Limb (tissue), 2 donors: ENCODE results near the gene CMTR2.
A peak's percentile ranks its signal among the peaks of the same experiment; 100 is the strongest.
"Not testable (repeated sequence)": the region's sequence is repeated elsewhere in the genome, so short reads cannot be mapped to it uniquely, and the experiment has no call there.

Experiments
- DNase-seq, 2 donors: peaks; one replicate each; pipeline ENCODE4 v3.0.0-alpha.2; 2016; ENCODE audit errors: extremely low spot score in 2 of 2

CMTR2 gene

DNA sequence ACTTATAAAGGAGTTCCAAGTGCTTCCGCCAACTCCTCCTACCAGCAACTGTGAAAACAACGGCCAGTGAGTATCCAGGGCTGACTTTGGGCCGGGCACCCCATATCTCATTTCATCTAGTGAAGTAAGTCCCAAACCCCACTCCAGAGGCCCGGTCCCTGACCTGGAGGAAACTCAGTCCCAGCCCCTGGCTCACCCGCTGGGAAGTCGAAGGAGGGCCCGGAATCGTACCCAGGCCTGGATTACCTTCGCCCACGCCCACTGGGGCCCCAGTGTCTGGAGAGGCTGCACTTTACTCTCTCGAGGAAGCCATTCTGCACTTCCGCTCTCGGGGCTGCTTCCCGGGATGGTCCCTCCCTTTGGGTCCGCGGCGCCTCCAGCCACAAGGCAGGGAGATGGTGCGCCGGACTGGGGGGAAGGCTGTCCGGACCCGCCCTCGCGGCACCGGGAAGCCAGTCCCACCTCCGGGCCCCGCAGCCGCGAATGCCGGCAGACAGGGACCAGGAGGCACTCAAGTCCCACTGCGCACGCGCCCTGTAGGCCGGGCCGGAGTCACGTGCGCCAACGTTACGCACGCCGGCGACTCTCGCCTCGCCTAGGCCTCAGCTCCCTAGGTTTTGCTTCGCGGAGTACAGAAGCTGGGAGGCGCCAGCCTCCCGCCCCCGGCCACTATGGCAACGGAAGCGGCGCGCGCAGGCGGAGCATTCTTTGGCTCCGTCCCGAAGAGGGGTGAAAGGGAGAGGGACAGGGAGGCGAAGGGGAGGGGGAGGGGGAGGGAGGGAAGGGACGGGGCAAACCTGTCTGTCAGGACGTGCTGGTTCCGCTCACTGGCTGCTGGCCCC, at the start of gene CMTR2:
CMTR2 (minus strand) TSS at position 513 of the 842 bp plus-strand sequence. CDS start 3,482 bp downstream, outside the sequence.
- DNase-seq = peak; percentile 96 to 98

- DNase-seq = no peak
Observed at GRCh38 chr16:71338632-71339031, 49.4 kb upstream of the CMTR2 start.

- no peak for DNase-seq
Observed at GRCh38 chr16:71338193-71338592, 49.0 kb upstream of the CMTR2 start.

DNA sequence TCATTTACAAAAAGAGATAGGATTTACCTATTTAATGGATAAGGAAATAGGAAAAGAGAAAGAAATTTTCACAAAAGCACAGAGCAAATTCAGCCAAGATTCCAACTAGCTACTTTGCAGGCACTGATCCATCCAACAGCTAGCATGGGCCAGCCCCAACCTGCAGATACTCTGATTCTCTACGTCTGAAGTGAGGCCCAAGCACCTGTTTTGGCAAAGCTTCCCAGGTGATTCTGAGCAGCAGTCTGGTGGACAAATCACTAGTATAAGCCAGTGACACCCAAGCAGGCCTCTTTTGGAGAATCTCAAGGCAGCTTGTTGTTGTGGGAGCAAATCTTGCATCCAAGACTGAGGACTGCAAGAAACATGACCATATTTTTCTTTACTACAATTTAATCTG, 48.4 kb upstream of the CMTR2 start:
- no peak for DNase-seq

GRCh38 chr16:71328151-71328550, 38.9 kb upstream of the CMTR2 start:
- DNase-seq = no peak

DNA sequence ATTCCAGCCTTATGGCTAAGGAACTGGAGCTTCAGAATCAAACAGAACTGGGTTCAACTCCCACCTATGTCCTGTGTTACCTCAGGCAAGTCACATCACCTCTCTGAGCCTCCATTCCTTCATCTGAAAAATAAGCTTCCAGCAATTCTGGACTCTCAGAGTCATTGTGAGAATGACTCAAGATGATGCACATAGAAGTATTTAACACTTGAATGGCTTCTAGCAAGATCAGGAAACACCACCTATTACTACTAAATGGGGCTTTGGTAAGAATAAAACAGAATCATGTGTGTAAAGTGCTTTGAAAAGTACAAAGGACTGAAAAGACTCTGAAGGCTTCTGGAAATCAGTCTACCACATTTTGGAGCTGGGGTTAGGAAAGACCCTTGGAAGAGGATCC, 38.5 kb upstream of the CMTR2 start:
- DNase-seq = no peak

GRCh38 chr16:71319999-71320398, 30.8 kb upstream of the CMTR2 start:
- DNase-seq = no peak

DNA sequence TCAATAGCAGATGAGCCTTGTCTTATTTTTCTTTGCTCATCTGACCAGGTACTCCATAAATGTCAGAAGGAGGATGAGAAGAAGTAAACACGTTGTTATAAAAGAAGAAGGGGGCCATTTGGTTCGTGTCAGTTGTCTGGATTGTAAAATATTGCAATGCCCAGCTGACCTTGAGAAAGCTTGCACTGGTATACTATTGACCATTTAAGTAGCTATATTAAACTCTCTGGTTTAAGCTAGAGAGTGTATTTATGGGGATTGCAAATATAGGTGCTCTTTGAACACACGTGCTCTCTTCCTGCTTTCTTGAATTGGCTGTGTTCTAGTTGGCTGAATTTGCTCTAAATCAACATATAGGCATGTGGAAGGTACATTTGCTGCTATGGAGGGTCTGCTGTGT, 26.1 kb upstream of the CMTR2 start:
- no peak for DNase-seq

GRCh38 chr16:71313591-71313990, 24.4 kb upstream of the CMTR2 start:
- not testable (repeated sequence) for DNase-seq

DNA sequence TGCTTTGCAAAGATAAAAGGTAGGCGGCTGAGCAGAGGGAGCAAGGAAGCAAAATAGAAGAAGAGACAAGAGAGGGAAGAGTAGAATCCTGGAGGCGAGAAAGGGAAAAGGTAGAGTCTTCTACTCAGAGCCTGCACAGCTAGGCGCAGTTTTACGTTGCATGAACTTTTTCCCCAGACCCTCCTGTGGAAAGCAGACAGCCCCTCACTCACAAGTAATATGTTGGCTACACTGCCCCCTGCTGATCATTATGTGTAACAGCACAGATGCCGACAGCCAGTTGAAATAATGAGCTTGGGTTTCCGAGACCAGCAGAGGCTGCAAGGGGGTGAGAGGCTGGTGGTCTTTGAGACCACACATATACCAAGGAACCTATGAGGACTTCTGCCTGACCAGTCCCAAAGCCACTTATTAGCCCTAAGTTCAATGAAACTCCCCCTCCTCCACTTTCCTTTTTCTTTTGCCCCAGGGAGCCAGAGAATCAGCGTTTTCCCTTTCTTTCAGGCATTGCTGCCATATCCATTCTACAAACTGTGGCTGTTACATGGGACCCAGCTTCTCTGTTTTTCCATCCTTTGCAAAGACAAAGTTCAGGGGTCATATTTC, 22.5 kb upstream of the CMTR2 start:
- DNase-seq = peak; percentile 30 to 55

GRCh38 chr16:71303938-71304337, 14.7 kb upstream of the CMTR2 start:
- DNase-seq = no peak

- DNase-seq = no peak
Observed at GRCh38 chr16:71297341-71297634, 8.1 kb upstream of the CMTR2 start.

DNA sequence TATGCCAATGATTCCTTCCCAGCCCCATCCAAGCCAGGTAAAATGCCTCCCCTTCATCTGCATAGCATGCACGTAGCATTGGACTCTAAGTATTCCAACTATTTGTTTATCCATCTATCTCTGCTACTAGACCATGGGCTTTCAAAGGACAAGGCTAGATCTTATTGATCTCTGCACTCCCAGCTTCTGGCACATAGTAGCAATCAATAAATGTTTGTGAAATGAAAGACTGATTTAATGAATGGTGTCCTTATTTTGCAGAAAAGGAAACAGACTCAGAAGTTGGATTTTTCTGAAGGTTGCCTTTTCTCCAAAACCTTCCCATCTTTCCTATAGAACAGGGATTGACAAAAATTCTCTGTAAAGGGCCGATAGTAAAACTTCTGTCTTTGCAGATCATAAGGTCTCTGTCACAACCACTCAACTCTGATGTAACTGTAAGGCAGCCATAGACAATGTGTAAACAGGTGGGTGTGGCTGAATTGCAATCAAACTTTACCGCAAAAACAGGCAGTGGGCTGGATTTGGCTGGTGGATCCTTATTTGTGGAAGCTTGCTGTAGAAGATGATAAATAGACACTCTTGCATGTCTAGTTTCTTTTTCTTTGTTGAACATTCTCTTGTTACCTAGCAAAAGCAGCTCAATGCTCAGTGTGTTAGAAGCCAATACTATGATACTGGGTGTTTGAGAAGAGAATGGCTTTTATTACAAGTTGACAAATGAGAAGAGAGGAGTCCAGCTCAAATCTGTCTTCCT, 7.6 kb upstream of the CMTR2 start:
- DNase-seq = no peak

GRCh38 chr16:71295950-71296349, 6.7 kb upstream of the CMTR2 start:
- no peak for DNase-seq

- DNase-seq = no peak
Observed at GRCh38 chr16:71293919-71294318, 4.7 kb upstream of the CMTR2 start.

- DNase-seq = not testable (repeated sequence)
Observed at GRCh38 chr16:71292095-71292494, 2.9 kb upstream of the CMTR2 start.

DNA sequence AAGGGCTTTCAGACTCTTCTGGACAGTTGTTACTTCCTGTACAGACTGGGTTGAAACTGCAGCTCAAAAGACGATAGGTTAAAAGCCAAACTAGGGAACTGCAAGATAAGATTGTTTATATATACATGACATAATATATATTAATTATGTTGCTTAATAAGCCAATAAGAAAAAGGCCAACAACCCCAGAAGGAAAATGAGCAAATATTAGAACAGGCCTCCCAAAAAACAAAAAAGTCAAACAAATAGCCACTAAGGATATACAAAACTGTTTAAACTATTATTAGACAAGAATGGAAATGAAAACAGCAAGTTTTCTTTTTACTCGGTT, 495 bp upstream of the CMTR2 start:
- no peak for DNase-seq

DNA sequence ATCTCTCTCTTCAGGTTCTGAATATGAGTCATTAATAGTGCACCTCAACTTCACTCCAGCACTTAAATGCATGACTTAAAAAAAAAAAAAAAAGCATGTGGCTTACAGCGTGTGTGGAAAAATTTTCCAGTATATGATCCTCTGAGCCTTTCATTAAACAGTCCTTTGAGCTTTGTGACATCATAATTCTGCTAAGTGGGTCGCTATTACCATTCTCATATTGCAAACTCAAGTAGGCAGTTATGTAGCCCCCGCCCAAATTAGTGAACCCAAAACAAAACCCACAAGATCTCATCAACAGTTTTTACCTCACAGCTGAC, 672 bp downstream of the CMTR2 start:
- DNase-seq = peak in 1 of 2 donors; percentile 32

DNA sequence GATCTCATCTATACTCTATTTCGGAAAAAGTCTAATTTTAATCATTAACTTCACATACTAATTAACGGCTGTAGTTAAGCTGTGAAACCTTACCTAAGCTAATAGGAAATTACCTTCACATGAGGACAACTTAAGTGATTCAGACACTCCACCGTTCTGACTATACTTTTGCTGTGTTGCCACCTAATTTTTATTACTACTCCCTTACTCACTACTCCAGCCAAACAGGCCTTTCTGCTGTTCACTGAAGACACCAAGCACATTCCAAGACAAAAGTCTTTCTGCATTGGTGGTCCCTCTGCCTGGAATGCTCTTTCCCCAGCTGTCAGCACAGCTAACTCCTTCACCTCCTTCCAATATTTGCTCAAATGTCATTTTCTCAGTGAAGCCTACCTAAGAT, 1.3 kb downstream of the CMTR2 start:
- DNase-seq = no peak

DNA sequence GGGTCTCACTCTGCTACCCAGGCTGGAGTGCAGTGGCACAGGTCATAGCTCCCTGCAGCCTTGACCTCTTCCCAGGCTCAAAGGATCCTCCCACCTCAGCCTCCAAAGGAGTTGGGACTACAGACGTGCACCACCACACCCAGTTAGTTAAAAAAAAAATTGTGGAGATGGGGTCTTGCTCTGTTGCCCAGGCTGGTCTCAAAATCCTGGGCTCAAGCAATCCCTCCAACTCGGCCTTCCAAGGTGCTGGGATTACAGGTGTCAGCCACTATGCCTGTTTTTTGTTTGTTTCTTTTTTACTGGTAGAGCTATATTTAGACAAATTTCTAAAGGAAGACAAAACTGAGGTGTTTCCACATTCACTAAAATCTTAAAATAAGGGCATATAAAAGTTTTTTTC, 1.7 kb downstream of the CMTR2 start:
- DNase-seq = no peak

DNA sequence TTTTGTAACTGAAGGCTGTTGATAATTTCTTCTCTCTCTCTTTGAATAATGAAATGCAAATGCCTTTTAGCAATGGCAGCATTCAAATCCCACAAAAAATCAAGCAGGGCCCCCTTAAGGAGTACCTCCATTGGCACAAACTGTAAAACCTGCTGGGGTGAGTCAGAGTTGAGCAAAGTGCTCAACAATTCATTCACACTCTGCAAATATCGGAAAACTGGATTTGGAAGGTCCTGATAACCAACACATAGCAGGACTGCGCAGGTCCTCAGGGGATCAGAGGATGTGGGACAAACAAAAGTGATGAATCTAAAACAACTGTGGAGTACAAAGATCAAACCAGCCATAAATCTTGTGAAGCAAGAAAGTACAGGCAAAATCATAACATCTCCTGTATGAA, 5.6 kb downstream of the CMTR2 start:
- DNase-seq = no peak

- DNase-seq = no peak
Observed at GRCh38 chr16:71282943-71283342, 6.3 kb downstream of the CMTR2 start.
